Eye (tissue), 1 donor: Measurements from ENCODE around the gene PTRH2.

Experiments used
- DNase-seq: peaks from one replicate; pipeline ENCODE4 v3.0.0-alpha.2; 2015

Gene PTRH2

DNA sequence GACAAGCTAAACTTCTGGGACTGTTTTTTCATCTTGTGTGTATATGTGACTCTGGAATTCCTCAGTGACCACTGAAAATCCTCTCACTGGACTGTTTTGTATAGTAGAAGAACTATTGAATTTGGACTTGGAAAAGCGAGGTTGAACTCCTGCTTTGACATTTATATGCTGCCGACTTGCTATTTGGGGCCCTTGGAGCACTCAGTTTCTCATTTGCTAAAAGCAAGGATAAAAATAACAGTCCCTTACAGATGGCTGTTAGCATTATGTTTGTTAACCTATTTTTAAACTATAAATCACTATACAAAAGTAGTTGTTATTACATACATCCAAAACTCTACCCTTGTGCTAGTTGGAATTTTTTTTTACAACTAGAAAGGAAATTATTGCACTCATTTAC is 9.2 kb upstream of the PTRH2 start:
- no peak for DNase-seq

DNA sequence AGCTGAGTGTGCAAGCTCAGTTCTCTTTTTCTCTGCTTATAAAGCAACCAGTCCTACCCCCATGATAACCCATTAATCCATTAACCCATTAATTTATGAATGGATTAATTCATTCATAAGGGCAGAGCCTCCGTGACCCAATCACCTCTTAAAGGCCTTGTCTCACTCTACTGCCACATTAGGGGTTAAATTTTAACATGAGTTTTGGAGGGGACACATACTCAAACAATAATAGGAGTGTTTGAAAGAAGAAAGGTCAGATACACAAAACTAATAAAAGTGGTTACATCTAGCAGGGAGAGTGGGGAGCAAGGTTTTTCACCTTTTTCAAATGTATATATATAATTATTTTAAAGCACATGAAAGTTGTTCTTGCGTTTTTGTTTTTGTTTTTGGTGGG is 7.0 kb upstream of the PTRH2 start:
- no peak for DNase-seq

DNA sequence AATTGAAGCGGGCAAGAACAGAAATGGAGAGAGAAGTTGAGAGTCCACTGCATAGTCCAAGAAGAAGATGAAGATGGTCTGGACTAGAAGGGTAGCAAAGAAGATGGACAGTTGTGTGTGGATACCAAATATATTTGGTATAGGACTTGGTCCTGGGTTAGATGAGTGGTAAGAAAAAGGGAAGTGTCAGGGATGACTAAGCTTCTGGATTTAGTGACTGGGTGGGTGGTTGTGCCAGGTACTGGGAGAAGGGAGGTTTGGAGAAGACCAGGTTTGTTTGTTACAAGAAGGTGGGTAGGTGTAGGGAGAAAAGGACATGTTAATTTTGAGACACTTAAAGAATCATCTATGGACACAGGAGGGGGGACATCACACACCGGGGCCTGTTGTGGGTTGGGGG is 5.6 kb upstream of the PTRH2 start:
- DNase-seq = no peak

GRCh38 chr17:59711936-59712335 is 4.7 kb upstream of the PTRH2 start:
- no peak for DNase-seq

- DNase-seq = no peak
Observed at GRCh38 chr17:59707971-59708430, 771 bp upstream of the PTRH2 start.

DNA sequence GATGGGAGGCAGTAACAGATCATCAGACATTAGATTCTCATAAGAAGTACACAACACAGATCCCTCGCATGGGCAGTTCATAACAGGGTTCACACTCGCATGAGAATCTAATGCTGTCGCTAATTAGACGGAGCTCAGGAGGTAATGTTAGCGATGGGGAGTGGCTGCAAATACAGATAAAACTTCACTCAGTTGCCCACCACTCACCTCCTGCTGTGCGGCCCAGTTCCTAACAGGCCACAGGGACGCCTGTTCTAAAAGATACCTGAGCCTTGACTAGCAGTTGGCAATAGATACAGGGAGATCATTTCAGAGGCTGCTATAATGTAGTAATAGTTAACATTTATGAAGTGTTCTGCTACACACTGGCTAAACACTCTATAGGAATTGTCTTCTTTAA is 4.9 kb downstream of the PTRH2 start:
- no peak for DNase-seq

DNA sequence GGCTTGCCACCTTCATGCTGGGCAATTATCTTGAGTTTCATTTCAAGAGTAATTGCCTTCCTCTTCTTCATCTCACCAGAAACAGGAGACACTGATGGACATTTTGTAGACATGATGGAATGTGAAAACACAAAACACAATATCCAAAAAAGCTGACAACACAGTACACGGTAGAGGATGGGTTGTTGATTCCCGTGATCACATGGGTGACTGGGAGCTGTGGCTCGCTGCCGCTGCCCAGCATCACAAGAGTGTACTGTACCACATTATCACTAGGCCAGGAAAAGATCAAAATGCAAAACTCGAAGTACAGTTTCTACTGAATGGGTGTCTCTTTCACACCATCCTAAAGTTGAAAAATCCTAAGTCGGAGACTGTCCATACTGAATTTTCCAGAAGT is 7.4 kb downstream of the PTRH2 start:
- DNase-seq = no peak

- no peak for DNase-seq
Observed at GRCh38 chr17:59699218-59699617, 8.0 kb downstream of the PTRH2 start.

GRCh38 chr17:59698143-59698542 is 9.1 kb downstream of the PTRH2 start:
- DNase-seq = no peak

DNA sequence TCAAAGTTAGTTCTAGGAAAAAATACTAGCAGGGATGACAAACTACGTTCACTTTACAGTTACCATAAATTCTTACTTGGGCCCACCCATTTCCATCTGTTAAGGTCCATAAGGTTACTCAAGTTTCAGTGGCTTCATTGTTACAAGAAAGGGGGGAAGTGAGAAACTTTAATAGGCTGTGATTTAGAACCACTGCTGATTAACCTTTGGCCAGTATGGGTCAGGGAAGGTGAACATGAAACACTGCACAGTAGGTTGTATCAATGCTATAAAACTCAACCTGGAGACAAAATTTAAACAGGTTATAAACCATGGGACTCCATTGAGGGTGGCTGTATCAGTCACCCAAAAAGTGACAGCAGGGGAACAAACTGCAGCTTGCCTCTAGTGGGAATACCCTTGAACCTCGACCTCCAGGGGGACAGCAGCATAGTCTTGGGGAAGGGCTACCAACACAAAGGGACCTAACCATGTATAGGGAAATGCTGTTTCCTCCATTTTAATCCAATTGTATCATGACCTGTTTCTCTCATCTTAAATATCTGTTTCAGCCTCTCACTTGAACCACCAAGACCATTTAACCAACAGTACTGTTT is 10.4 kb downstream of the PTRH2 start:
- DNase-seq = no peak

DNA sequence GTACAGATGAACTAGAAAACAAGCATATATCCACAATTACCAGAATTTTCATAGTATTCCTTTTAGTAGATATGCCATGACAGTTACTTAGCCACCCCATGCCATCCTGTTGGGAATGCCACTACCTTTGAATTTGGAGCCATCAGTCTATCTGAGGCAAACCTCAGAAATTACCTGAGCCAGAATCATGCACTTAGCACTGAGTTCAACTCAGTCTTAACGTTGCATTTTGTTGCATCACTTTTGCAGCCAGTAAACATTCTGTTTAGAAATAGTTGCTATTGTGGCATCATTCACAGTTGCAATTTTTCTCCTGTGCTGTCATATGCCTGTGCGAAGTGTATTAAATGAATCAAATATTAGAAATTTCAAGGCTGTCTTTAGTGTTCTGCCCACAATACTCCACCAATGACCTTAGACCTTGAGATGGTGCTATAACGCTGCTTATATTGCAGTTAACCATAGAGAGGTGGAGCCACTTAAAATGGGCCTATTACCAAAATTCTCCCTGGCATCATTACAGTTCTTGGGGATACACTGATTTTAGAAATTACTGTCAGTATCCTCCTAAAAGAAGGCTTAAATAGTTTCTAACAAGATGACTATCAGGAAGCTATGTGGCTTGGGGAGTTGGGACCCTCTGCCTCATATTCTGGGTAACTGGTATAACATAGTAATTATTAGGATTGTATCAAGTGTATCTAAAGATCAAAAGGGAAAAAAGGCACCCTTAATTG is 11.1 kb downstream of the PTRH2 start:
- no peak for DNase-seq

DNA sequence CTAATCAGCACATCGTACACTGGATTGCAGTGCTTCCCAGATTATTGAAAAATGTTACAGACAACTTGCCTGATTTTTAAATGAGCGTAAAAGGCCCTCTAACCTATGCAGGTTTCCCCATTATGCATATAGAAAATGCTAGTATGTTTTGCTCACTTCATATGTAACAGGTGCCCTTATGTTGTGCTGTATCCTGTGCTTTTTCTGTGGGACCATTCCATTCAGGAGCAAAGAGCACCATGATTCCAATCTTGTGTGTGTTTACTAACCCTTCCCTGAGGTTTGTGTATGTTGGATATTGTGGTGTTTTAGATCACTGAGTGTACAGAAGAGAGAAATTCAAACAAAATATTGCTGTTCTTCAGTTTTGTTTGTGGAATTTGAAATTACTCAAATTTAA is 12.9 kb downstream of the PTRH2 start:
- no peak for DNase-seq

- DNase-seq = no peak
Observed at GRCh38 chr17:59693582-59693981, 13.6 kb downstream of the PTRH2 start.

DNA sequence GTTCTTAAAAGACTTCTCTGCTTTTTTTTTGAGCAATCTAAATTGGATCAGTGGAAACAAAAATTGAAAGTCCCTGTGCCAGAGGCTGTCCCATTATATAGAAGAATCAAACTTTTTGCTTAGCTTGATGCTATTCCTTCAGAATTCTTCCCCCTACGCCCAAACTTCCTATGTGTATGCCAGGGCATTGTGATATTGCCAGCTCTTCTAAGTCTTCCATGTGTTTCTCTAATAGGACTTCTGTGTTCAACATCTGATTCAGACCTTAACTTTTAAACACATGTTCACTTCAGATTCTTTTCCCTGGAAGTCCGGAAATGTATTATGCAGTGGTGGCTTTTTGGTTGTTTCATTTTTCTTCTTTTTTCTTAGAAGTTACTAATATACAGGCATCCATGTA is 18.7 kb downstream of the PTRH2 start:
- DNase-seq = no peak

DNA sequence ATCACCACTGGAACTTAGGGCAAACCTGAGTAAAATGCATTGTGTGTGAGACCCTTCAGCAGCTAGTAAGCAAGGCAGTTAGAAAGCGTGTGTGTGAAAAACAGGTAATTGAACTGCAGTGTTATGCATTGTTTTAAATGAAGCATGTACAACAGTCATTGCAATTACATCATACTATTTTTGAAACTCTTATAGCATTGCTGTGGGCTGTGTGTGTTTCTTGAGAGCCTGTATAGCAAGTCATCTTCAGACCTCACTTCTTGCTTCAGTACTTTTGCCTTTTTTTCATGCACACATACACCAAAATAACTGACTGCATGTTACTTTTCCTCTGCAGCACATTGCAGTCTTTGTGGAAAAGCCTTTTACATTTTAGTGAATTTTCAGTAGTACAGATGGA is 19.2 kb downstream of the PTRH2 start:
- no peak for DNase-seq

DNA sequence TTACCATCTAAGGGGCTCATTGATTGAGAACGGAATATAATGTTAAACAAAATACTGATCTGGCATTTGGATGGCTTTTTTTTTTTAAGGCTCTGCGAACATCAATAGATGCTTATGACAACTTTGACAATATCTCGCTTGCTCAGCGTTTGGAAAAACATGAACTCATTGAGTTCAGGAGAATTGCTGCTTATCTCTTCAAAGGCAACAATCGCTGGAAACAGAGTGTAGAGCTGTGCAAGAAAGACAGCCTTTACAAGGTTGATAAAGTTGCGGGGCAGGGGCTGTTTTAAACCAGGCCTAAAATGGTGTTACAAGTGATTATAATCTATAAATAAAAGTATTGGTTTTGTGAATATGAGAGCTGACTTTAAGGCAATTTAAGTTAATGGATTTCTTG is 22.3 kb downstream of the PTRH2 start:
- DNase-seq = no peak

DNA sequence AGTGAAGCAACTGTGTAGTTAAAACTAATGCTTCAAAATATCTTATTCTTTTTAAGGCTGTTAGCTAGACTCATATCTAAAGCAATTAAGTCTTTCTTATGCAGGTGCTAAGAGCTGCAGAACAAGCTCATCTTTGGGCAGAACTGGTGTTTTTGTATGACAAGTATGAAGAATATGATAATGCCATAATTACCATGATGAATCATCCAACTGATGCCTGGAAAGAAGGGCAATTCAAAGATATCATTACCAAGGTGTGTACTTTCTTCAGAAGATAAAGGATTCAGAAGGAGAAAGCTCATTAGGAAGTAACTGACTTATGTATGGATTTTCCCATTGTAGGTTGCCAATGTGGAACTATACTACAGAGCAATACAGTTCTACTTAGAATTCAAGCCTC is 23.9 kb downstream of the PTRH2 start:
- no peak for DNase-seq

- DNase-seq = no peak
Observed at GRCh38 chr17:59680314-59680713, 26.9 kb downstream of the PTRH2 start.

- no peak for DNase-seq
Observed at GRCh38 chr17:59678918-59679317, 28.3 kb downstream of the PTRH2 start.

DNA sequence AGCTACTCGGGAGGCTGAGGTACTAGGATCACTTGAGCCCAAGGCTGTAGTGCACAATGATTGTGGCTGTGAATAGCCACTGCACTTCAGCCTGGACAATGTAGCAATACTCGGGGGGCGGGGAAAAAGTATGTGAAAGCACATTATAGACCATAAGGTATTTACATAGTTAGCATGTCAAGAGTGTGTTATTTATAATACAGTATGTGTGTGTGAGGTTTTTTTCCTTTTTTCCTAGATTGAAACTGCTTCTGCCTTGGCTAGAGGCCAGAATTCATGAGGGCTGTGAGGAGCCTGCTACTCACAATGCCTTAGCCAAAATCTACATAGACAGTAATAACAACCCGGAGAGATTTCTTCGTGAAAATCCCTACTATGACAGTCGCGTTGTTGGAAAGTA is 30.5 kb downstream of the PTRH2 start:
- peak; percentile 48 for DNase-seq

DNA sequence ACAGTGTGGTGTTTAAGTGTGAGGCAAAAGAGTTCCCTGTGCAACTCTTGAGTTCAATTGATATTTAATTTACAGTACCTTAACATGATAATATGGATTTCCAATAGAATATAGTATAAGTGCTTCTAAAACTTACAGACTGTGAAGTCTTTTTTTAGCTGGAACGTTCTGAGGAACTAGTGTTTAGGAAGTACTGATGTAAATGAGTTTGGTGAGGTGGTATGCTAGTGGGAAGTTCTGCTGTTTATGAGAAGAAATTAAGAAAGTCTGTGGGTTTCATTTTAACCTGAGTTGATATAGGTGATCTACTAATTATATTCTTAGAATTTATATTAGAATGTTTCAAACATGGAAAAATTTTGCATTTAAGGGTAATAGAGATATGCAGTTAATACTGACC is 32.0 kb downstream of the PTRH2 start:
- no peak for DNase-seq

DNA sequence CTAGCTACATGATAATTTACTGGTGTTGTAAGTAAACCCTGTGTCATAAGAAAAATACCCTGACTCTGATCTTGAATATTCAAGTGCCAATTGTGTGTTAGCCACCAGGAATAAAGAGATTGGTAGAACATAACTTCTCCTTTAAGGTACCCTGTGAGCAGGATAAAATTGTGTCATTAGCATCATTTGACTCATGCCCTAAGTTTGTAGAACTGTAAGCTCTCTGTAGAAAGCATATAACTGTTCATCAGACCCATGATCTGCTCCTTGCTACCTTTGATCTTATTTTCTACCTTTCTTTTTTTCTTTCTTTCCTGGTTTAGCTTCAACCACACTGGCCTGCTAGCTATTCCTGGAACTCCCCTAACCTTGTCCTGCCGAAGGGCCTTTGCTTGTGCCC is 35.8 kb downstream of the PTRH2 start:
- DNase-seq = no peak

- DNase-seq = no peak
Observed at GRCh38 chr17:59669944-59670343, 37.3 kb downstream of the PTRH2 start.

GRCh38 chr17:59669411-59669810 is 37.8 kb downstream of the PTRH2 start:
- no peak for DNase-seq

GRCh38 chr17:59668816-59669215 is 38.4 kb downstream of the PTRH2 start:
- no peak for DNase-seq
